Measurements from ENCODE around the gene COA1.
"Not testable (repeated sequence)": the region's sequence is repeated elsewhere in the genome, so short reads cannot be mapped to it uniquely, and the experiment has no call there.

The COA1 gene

DNA sequence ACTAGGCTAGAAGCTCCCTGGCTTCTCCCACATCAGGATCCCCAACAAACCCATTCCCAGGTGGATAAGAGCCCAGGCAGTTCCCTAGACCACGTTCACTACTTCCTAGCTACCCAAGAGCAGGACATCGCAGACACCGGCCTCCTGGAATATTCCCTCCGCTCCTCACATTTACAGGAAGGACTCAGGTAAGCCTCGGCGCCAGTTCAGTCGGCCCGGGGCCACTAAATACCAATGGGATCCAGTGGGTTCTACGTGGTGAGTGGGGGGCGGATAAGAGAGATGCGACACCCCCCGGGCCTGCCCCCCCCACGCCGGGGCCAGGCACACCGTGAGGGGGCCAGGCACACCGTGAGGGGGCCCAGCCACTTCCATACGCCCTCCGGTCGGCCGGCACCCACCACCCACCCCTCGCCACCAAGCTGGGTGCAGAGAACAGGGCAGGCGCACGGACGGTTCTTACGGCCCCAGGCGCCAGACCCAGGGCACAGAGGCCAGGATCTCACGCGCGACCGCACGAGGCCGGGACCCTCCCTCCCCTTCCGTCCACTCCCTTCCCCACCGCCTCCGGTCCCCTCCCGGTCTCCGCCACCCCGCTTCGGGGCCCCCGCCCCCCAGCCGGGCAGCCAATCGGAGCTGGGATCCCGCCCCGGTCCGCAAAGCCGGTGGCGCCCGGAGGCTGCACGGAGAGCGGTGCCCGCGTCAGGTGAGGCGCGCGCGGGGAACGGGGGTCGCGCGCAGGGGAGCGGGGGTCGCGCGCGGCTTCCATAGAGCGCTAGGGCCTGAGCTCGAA, 28.9 kb upstream of the COA1 start, which contains the start of gene BLVRA:
TSS of gene BLVRA (plus strand) at position 652 of the 793 bp plus-strand sequence. CDS start 12,479 bp downstream, outside the sequence.
- DNase-seq (ENCODE audit: low read depth): no peak

DNA sequence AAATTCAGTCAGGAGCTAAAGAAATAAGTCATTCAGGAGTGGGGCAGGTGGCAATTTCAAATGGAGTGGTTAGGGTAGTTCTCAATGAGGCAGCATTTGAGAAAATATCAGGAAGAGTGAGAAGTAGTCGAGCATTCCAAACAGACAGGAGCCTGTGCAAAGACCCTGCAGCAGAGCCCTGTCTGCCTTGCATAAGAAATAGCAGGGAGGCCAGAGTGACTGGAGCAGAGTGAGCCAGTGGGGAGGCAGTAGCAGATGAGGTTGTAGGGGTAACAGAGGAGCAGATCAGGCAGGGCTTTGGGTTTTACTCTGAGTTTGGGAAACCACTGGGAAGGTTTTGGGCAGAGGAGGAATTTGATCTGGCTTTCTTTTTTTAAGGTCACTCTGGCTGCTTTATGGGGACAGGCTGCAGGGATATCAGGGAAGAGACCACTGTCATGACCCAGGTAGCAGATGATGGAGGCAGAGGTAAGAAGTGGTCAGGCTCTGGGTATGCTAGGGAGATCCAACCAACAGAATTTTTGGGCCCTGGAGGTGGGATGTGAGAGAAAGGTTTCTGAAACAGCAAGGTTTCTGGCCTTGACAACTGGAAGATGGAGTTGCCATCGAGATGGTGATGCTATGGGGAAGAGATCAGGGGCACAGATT, 27.9 kb upstream of the COA1 start:
- no peak for DNase-seq (ENCODE audit: low read depth)

DNA sequence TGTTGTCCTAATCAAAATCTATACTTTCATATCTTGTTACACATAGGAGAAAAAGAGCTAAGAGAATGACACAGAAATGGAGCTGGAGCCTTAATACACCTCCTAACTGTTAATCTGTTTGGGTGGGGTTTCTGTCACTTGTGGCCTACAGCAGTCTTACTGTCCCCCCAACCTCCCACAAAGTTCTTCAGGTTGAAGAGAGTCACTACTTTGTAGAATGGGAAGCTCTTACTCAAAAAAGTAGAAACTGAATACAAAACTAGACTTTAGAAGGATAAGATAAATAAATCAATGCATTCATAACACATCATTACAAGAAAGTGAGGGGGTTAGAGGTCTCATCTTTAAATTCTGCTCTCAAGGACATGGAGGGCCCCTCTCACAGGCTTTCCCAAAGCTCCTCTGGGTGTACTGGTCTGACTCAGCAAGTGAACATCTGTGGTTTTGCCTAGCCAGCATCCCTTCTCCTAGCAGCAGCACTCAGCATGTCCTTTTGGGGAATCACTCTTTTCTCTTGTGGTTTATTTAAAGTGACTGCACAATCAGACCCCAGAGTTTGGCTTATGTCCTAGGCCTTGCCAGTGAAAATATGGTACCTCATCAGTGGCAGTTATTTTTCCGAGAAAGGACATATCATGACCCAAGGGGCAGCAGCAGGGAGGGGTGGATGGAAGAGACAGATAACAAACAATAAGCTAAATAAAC, 27.2 kb upstream of the COA1 start:
- peak; percentile 68 for DNase-seq (ENCODE audit: low read depth)

DNA sequence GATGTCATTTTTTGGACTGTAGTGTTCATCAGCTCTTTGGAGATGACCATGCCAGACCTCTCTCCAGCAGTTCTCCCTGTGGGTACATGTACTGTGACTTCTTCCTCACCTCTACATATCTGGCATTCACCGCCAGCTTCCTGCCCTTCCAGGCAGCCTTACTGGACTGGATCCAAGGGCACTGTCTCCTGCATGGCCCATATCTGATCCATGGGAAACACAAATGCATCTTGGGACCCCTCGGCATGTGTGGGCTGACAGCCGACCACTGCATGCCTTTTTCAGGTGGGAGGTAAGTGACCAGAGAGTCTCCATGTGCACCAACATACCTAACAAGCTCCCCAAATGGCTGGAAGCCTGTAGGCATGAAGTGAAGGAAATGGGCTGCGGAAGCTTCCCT, 25.3 kb upstream of the COA1 start:
- no peak for DNase-seq (ENCODE audit: low read depth)

DNA sequence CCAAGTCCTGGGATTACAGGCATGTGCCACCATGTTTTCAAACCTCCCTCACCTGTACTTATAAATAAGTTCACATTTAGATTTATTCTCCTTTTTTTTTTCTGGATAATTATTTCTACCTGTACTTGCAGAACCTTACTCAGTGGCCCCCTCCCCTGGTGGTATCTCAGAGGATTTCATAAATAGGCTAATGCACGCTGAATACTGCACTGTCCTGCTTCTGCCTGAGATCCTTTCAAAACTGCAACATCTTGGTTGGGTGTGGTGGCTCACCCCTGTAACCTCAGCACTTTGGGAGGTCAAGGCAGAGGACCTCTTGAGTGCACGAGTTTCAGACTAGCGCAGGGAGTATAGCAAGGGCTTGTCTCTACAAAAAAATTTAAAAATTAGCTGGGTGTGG, 24.5 kb upstream of the COA1 start:
- DNase-seq (ENCODE audit: low read depth): no peak

DNA sequence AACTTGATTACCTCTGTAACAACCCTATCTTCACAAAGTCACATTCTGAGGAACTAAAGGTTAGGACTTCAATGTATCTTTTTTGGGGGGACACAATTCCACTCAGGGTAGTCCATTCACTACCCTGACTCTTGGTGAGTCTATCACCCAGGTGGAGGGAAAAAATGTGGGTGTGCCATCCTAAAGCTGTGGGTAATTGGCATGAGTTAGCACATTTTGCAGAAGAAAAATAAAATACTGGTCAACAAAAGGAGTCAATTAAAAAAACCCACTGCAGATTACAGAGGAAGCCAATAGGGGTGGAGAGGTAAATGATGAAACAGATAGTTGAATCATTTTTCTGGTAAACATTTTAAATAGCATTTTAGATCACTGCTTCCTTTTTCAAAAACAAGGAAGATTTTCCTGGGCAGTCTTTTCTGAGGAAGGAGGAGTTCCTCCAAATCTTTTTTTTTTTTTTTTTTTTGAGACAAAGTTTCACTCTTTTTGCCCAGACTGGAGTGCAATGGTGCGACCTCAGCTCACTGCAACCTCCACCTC, 24.0 kb upstream of the COA1 start:
- DNase-seq (ENCODE audit: low read depth): no peak

DNA sequence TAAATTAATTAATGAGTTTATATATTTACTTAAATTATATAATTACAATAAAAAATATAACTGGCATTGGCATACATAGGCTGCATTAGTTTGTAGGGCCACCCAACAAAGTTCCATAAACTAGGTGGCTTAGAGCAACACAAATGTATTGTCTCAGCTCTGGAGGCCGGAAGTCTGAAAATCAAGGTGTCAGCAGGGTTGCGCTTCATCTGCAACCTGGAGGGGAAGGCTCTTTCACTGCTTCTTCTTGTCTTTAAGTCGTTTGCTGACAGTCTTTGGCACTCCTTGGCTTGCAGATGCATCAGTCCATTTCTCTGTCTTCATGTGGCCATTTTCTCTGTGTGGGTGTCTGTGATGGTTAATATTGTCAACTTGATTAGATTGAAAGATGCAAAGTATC, 23.1 kb upstream of the COA1 start:
- DNase-seq (ENCODE audit: low read depth): no peak

DNA sequence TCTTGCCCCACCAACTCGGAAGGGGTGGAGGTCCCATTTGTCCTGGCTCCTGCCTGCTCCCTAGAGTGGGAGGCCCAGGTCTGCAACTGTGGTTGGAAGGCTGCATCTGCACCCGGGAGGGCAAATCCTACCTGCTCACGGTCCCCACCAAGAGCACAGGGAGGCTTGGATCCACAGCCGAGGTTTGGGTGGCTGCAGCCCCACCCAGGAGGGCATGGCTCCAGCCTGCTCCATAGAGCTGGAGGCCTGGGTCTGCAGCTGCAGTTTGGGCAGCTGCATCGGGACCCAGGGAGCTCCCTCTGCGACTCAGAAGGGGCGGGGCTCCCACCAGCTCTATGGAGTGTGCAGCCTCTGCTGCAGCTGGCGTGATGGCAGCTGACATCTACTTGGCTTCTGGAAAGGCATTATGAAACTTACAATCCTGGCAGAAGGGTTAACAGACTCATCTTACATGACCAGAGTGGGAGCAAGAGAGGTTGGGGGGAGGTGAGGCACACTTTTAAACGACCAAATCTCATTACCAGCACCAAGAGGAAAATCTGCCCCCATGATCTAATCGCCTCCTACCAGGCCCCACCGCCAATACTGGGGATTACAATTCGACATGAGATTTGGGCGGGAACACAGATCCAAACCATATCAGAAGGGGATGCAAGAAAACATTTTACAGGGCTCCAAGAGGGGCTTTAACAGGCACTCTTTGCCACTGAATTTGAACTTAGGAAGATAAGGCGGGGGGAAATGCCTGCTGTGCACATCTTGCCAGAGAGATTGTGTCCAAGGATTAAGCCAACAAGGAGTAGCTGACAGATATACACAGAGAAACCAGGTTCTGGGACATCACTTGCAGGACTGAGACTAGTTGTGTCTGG, 20.9 kb upstream of the COA1 start:
- DNase-seq (ENCODE audit: low read depth): no peak

DNA sequence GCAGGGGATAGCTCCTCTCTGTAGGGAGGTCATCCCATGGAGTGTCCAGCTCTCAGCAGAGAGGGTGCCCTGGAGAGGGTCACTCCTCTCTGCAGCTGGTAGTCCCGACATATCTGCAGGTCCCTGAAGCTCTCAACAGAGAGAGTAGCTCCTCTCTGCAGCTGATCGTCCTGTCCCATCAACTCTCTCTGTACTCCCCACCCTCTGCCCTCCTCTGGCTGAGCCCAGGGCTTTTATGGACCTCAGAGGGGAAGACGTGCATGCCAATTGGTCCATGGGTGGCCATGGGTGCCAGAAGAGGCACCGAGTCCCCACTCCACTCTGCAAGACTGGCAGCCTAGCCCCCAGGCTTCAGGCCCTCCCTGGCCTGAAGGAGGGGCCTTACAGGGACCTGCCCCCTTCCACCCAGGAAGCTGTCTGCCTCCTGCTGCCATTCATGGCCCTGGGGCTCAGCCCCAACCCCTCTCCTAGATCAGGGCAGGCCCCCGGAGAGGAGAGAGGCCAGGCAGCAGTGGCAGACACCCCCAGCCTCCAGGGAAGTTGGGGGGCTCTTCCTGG, 20.1 kb upstream of the COA1 start:
- no peak for DNase-seq (ENCODE audit: low read depth)

DNA sequence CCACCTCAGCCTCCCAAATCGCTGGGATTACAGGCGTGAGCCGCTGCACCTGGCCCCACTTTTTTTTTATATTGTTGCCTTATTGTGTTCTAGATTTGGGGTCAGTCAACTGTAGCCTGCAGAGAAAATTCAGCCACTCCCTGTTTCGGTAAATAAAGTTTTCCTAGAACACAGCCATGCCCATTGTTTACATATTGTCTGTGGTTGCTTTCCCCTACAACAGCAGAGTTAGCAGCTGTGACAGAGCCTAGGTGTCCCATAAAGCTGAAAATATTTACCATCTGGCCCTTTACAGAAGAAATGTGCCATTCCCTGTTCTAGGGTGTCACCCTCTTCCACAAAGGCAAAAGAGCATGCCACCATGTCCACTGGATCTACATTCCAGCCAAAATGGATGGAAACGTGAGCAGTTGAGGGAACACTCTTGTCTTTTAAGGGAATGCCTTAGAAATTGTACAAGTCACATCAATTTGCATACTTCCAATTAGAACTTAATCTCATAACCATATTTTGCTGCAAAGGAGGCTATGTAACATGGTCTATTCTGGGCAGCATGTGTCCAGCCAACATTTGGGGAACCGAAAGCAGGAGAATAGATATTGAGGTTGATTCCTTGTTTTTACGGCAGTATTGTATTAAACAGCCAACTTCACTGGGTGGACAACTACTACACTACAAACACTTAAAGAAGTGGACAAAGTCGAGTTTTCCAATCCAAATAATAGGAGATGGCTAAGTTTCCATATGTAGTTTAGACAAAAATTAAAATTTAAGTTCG, 18.2 kb upstream of the COA1 start:
- no peak for DNase-seq (ENCODE audit: low read depth)

DNA sequence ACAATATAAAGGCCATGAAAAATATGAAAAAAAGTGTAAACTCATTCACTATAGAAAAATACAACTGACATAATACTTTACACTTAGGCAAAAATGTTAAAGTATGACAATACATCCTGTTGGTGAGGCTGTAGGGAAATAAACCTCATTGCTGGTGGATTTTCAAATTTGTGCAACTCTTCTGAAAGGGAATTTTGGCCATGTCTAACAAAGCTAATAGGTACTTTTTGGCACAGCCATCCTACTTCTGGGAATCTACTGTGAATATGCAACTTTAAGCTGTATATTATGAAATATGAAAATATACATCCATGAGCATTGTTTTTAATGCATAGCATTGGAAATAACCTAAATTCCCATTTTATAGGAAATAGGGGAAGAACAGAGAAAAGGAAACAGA, 13.4 kb upstream of the COA1 start:
- DNase-seq (ENCODE audit: low read depth): no peak

DNA sequence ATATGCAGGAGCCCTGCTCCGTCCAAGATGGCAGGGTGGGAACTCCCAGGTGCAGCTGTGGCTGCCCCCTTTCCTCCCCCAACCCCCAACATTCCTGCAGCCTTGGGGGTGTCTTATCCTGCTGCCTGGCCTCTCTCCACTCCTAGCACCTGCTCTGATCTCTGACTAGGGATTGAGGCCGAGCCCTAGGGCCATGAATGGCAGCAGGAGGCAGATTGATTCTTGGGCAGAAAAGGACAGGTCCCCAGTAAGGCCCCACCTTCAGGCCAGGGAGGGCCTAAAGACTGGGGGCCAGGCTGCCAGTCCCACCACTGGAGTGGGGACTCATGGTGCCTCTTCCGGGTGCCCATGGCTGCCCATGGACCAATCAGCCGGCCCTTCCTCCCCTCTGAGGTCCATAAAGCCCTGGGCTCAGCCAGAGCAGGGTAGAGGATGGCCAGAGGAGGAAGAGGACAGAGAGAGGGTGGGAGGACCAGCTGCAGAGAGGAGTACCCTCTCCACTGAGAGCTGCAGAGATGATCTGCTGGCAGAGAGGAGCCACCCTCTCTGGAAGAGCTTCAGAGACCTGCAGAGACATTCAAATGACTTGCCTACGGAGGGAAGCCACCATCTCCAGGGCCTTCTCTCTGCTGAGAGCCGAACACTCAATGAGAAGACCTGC, 8.3 kb upstream of the COA1 start:
- no peak for DNase-seq (ENCODE audit: low read depth)

DNA sequence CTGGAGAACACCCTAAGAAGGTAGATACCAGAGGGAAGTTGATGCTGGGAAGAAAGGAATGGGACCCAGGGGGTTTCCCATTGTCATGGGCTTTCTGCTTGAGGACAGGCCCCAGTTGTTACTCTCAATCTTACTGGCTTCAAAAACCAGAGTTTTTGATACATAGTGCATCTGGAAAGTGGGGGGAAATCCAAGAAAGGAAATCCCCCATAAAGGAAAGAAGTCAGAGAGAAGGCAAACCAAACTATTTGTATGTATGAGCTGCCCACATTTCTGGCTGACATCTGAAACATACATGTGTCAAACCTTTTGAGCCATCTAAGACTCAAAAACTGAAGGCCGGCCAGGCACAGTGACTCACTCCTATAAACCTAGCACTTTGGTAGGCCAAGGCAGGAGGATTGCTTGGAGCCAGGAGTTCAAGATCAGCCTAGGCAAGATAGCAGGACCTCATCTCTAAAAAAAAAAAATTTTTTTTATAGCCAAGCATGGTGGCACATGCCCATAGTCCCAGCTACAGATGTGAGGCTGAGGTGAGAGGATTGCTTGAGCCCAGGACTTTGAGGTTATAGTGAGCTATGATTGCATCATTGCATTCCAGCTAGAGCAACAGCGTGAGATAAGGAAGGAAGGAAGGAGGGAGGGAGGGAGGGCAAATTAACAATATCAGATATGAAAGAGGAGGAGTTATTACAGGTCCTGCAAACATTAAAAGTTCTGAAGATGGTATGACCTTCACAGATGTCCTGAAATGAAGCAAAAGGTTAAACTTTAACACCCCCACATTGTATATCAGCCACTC, 6.7 kb upstream of the COA1 start:
- no peak for DNase-seq (ENCODE audit: low read depth)

DNA sequence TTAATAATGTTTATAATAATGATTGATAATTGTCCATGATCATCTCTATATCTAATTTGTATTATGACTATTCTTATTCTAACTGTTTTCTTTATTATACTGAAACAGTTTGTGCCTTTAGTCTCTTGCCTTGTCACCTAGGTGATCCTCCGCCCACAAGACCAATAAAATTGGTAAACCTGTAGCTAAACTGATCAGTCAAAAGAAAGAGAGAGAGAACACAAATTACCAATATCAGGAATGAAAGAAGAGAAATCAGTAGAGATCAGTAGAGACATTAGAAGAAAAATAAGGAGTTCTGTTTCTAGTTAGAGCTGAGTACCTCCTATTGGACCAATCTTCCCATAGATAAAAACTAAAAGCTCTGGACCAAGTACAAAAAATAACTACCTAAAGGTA, 6.1 kb upstream of the COA1 start:
- DNase-seq (ENCODE audit: low read depth): no peak

DNA sequence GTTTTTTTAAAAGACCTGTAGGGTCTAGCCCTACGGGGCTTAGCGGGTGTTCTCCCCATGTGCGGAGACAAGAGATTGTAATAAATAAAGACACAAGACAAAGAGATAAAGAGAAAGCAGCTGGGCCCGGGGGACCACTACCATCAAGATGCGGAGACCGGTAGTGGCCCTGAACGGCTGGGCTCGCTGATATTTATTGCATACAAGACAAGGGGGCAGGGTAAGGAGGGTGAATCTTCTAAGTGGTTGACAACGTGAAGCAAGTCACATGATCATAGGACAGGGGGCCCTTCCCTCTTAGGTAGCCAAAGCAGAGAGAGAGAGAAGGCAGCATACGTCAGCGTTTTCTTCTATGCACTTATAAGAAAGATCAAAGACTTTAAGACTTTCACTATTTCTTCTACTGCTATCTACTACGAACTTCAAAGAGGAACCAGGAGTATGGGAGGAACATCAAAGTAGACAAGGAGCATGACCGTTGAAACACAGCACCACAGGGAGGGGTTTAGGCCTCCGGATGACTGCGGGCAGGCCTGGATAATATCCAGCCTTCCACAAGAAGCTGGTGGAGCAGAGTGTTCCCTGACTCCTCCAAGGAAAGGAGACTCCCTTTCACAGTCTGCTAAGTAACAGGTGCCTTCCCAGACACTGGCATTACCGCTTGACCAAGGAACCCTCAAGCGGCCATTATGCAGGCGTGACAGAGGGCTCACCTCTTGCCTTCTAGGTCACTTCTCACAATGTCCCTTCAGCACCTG, 5.4 kb upstream of the COA1 start:
- DNase-seq (ENCODE audit: low read depth): not testable (repeated sequence)

DNA sequence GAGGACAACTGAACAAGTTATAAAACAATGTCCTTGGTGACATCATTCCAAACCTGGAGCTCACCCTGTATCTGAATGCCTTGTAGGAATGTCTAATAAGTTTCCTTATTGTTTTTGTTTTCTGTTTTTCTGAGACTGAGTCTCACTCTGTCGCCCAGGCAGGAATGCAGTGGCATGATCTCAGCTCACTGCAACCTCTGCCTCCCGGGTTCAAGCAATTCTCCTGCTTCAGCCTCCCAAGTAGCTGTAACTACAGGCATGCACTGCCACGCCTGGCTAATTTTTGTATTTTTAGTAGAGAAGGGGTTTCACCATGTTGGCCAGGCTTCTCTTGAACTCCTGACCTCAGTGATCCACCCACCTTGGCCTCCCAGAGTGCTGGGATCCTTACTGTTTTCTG, 2.2 kb upstream of the COA1 start:
- not testable (repeated sequence) for DNase-seq (ENCODE audit: low read depth)

DNA sequence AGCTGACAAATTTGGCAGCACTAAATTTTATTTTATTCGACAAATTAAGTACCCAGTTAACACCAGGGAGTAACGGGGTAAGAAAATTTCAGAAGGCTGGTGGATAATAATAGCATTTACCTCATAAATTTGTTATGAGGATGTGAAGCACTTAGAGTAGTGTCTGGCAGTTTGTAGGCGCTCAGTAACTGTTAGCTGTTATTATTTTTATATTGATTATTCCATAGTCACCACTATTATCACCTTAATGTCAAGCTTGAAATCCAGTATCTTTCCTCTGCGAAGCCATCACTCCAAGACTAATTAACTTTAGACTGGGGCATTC, 563 bp upstream of the COA1 start:
- no peak for DNase-seq (ENCODE audit: low read depth)

DNA sequence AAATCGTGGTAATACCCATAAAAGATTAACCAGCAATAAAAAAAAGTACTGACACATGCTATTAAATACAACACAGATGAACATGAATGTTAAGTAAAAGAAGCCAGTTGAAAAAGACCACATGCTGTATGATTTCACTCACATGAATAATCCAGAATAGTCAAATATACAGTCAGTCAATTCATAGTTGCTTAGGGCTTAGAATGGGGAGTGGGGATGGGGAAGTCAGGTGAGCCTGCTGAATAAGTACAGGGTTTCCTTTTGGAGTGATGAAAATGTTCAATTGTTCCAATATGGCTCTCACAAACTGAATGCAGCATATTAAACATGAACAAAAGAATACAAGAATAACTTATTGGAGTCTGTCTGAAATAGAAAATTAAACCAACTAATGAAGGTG, 1.8 kb downstream of the COA1 start:
- no peak for DNase-seq (ENCODE audit: low read depth)

DNA sequence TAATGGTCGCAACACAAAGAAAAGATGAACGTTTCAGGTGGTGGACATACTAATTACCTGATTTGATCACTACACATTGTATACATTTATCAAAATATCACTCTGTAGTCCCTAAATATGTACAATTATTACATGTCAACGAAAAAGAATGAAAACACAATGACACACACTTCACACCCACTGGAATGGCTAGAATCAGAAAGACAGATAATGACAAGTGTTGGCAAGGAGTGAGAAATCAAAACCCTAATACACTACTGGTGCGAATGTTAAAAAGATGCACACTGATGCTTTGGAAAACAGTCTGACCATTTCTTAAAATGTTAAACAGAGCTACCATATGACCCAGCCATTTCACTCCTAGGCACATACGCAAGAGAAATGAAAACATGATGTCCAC, 2.3 kb downstream of the COA1 start:
- DNase-seq (ENCODE audit: low read depth): no peak

Measured in HS-5 (cell line).